AG09319 (cell line): ENCODE data around the gene PCARE.

ENCODE experiments used
- DNase-seq: peaks from one replicate; pipeline ENCODE4 v3.0.0-alpha.2; 2010; ENCODE audit warnings: low read depth; ENCODE audit errors: extremely low read depth
- CTCF ChIP-seq: IDR thresholded peaks from 2 replicates; pipeline ENCODE4 v1.5.1; 2011; ENCODE audit warnings: low read depth, mild to moderate bottlenecking, inconsistent platforms, low read length, moderate library complexity

PCARE gene

GRCh38 chr2:29114946-29115609, 40.8 kb upstream of the PCARE start, which contains the start of gene CLIP4:
Gene CLIP4, plus strand, starts transcription at chr2:29115415. Its CDS starts 5,974 bp downstream, at chr2:29121389.
- no peak for TF ChIP-seq CTCF
- peak; percentile 20 for DNase-seq

- DNase-seq: no peak
- no peak for TF ChIP-seq CTCF
Observed at GRCh38 chr2:29114586-29114945, 40.2 kb upstream of the PCARE start.

GRCh38 chr2:29113891-29114321, 39.6 kb upstream of the PCARE start:
- peak; percentile 57 for DNase-seq
- no peak for TF ChIP-seq CTCF

- no peak for DNase-seq
- TF ChIP-seq CTCF: no peak
Observed at GRCh38 chr2:29113027-29113686, 38.8 kb upstream of the PCARE start.

- TF ChIP-seq CTCF: no peak
- no peak for DNase-seq
Observed at GRCh38 chr2:29112379-29112778, 38.1 kb upstream of the PCARE start.

- no peak for TF ChIP-seq CTCF
- DNase-seq: no peak
Observed at GRCh38 chr2:29110916-29111535, 36.7 kb upstream of the PCARE start.

GRCh38 chr2:29109246-29109645, 34.9 kb upstream of the PCARE start:
- TF ChIP-seq CTCF: no peak
- DNase-seq: no peak
